Mucosa of descending colon (tissue), 3 donors: ENCODE data around the gene ASF1B. TPM values are rescaled to one million over a fixed set of nuclear protein-coding genes. Genes with fewer than 3 reads are reported as not detected.

Experiments
- ATAC-seq: fragments of 200-7000 bp; cut with Tn5 transposase; one replicate; pipeline ENCODE4 v1.9.1; 2020; ENCODE audit warnings: mild to moderate bottlenecking, moderate library complexity
- DNase-seq, 3 donors: peaks; one replicate each; pipeline ENCODE4 v3.0.0-alpha.2; 2020
- H3K36me3 ChIP-seq: fragments of 200-600 bp; one replicate; pipeline ENCODE4 v1.8.0; 2021; ENCODE audit warnings: low read depth, mild to moderate bottlenecking
- H3K4me1 ChIP-seq: fragments of 200-600 bp; one replicate; pipeline ENCODE4 v1.8.0; 2021; ENCODE audit warnings: low read depth, mild to moderate bottlenecking
- H3K4me3 ChIP-seq: fragments of 200-600 bp; one replicate; pipeline ENCODE4 v1.8.0; 2021; ENCODE audit warnings: mild to moderate bottlenecking
- H3K9me3 ChIP-seq: fragments of 200-600 bp; one replicate; pipeline ENCODE4 v1.8.0; 2021; ENCODE audit warnings: mild to moderate bottlenecking
- CTCF ChIP-seq: fragments of 200-600 bp; IDR thresholded peaks from one replicate; pipeline ENCODE4 v1.8.0; 2022; ENCODE audit warnings: antibody characterized with exemption, mild to moderate bottlenecking
- intact Hi-C, 2 donors: fragments of 100-400 bp; cut with DNase I in 1 of 2; cut with micrococcal nuclease in 1 of 2; formaldehyde crosslinking; loops; one replicate each; pipeline versions ENCODE4 v1.11.0 to v1.11.1; 2022; cut with DNase I, micrococcal nuclease
- total RNA-seq, 3 donors: library from RNA; stranded (reverse); fragmentation: NEBNext Ultra II Directional in 2 of 3; extraction: Animal tissue kit (Norgen Biotek cat#: 25700) in 2 of 3; gene quantifications; one replicate each; pipeline versions ENCODE4 v1.2.1 to v1.2.4, GENCODE V29; 2021 to 2023
- donor health status: DM: no; HTN: no; CAD: no; lungs with moderate emphysema.
- donor health status: DM: no; HTN: no; CAD: no.
- donor health status: DM: no; HTN: yes; CAD: no.

The ASF1B gene
- total RNA-seq, 3 donors from 2014 or later: 2.4 to 21.7 (median 5.5) TPM

GRCh38 chr19:14089662-14090508 lies 46.5 kb downstream of the ASF1B start:
- H3K4me3 ChIP-seq: peak overlapping the region; percentile 48
- peak; percentile 7 for ATAC-seq
- peaks cover 7% of the 10 kb centered on the region for H3K9me3 ChIP-seq
- peaks cover 16% of the 10 kb centered on the region for H3K4me1 ChIP-seq
- H3K36me3 ChIP-seq: no peaks in the 10 kb centered on the region
- peak; percentile 57 to 80 (median 74) for DNase-seq
- no peak for TF ChIP-seq CTCF
- intact Hi-C loops: no loop called here

- DNase-seq: no peak
- TF ChIP-seq CTCF: no peak
- intact Hi-C loops: no loop called here
- ATAC-seq: no peak
- Histone ChIP-seq H3K36me3 (no peaks in the 10 kb centered on the region), H3K4me1 (peaks cover 16% of the 10 kb centered on the region), H3K4me3 (peak overlapping the region; percentile 22), H3K9me3 (peaks cover 7% of the 10 kb centered on the region)
Measured at GRCh38 chr19:14089412-14089661, 47.1 kb downstream of the ASF1B start.

- ATAC-seq (no peak), DNase-seq (no peak)
- intact Hi-C loops: no loop called here
- Histone ChIP-seq H3K9me3 (peaks cover 7% of the 10 kb centered on the region), H3K36me3 (no peaks in the 10 kb centered on the region), H3K4me1 (peaks cover 16% of the 10 kb centered on the region), H3K4me3 (no peak overlapping the region)
- TF ChIP-seq CTCF: no peak
Measured at GRCh38 chr19:14088634-14089411, 47.6 kb downstream of the ASF1B start.

- DNase-seq: no peak
- no peaks in the 10 kb centered on the region for H3K9me3 ChIP-seq
- peaks cover 14% of the 10 kb centered on the region for H3K4me1 ChIP-seq
- H3K36me3 ChIP-seq: peaks cover 4% of the 10 kb centered on the region
- no peak for TF ChIP-seq CTCF
- no peak for ATAC-seq
- H3K4me3 ChIP-seq: no peak overlapping the region
- intact Hi-C loops: no loop called here
Measured at GRCh38 chr19:14086098-14086497, 50.3 kb downstream of the ASF1B start.

GRCh38 chr19:14085309-14085995 lies 50.9 kb downstream of the ASF1B start, which contains the start of gene C19orf67:
TSS of gene C19orf67 (minus strand) at chr19:14085783. CDS start at chr19:14085627, 156 bp downstream.
- DNase-seq (peak in 1 of 3 donors; percentile 49), ATAC-seq (no peak)
- Histone ChIP-seq H3K36me3 (peaks cover 4% of the 10 kb centered on the region), H3K4me1 (peaks cover 17% of the 10 kb centered on the region), H3K4me3 (no peak within 1 kb of the TSS), H3K9me3 (no peaks in the 10 kb centered on the region)
- no peak for TF ChIP-seq CTCF
- intact Hi-C loops: no loop called here
